Thoracic aorta (tissue), 2 donors: Measurements from ENCODE around the gene DPH1. TPM values are rescaled to one million over a fixed set of nuclear protein-coding genes. Genes with fewer than 3 reads are reported as not detected.

Source experiments
- ATAC-seq: fragments of 150-250 bp; one replicate; pipeline ENCODE4 v1.8.0; 2017; ENCODE audit warnings: low read depth; ENCODE audit not compliant: insufficient number of reproducible peaks, low FRiP score
- DNase-seq: peaks from one replicate; pipeline ENCODE4 v3.0.0-alpha.2; 2020; ENCODE audit warnings: low spot score
- H3K27ac ChIP-seq, 2 donors: fragments of 200-600 bp; sonication (generic); 1 replicate in 1 of 2; 2 replicates in 1 of 2; pipeline ENCODE4 v1.5.1; 2016; ENCODE audit warnings: mild to moderate bottlenecking in 2 of 2, moderate library complexity in 2 of 2
- H3K27me3 ChIP-seq: fragments of 200-600 bp; sonication (generic); replicated peaks from 2 replicates; pipeline ENCODE4 v1.6.0; 2016; ENCODE audit warnings: mild to moderate bottlenecking; ENCODE audit not compliant: insufficient read depth
- H3K36me3 ChIP-seq: fragments of 200-600 bp; sonication (generic); one replicate; pipeline ENCODE4 v1.5.1; 2016
- H3K4me1 ChIP-seq, 2 donors: fragments of 200-600 bp; sonication (generic); 1 replicate in 1 of 2; 2 replicates in 1 of 2; pipeline versions ENCODE4 v1.5.1 to v1.6.0; 2016; ENCODE audit warnings: low read depth in 2 of 2, mild to moderate bottlenecking in 1 of 2; ENCODE audit not compliant: control insufficient read depth in 1 of 2
- H3K4me3 ChIP-seq: fragments of 200-600 bp; sonication (generic); 2 replicates; pipeline ENCODE4 v1.5.1; 2016; ENCODE audit warnings: mild to moderate bottlenecking
- H3K9me3 ChIP-seq: fragments of 200-600 bp; sonication (generic); 2 replicates; pipeline ENCODE4 v1.5.1; 2016
- total RNA-seq, 2 donors: library from RNA; depleted of rRNA; stranded (reverse); fragments of >200 nt; gene quantifications; one replicate each; pipeline versions ENCODE4 v1.1.0 to v1.2.3, GENCODE V29; 2016
- TF ChIP-seq, protein P1 (sequence below): fragments of 200-600 bp; sonication (generic); IDR thresholded peaks from one replicate; pipeline ENCODE4 v1.5.1; 2019; ENCODE audit warnings: antibody characterized with exemption

DPH1 gene
- total RNA-seq, 2 donors from 2014 or later, result 46.0 to 61.1 TPM

DNA sequence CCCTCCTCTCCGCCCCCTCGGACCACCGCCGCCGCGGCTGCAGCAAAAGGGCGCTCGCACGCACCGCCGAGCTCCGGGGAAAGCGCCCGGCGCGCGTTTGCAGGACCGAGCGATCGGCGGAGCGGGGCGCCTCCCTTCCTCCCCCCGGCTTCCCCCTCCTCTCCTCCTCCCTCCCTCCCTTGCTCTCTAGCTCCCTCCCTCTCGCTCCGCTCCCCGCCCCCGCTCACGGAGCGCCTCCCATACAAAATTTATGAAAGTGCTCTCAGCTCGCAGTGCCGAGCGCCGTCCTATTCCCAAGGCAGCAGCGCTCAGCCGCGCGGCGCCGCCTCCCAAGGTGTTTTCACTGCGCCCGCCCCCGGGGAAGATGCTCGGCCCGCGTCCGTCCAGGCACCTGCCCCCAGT is 4.7 kb upstream of the DPH1 start, which contains the start of gene RTN4RL1:
Gene RTN4RL1, minus strand, starts transcription at position 115 of the 402 bp plus-strand sequence. CDS start 469 bp downstream, outside the sequence.
- H3K27ac ChIP-seq, result no peak within 1 kb of the TSS
- no peaks in the 10 kb centered on the region for H3K27me3 ChIP-seq

DNA sequence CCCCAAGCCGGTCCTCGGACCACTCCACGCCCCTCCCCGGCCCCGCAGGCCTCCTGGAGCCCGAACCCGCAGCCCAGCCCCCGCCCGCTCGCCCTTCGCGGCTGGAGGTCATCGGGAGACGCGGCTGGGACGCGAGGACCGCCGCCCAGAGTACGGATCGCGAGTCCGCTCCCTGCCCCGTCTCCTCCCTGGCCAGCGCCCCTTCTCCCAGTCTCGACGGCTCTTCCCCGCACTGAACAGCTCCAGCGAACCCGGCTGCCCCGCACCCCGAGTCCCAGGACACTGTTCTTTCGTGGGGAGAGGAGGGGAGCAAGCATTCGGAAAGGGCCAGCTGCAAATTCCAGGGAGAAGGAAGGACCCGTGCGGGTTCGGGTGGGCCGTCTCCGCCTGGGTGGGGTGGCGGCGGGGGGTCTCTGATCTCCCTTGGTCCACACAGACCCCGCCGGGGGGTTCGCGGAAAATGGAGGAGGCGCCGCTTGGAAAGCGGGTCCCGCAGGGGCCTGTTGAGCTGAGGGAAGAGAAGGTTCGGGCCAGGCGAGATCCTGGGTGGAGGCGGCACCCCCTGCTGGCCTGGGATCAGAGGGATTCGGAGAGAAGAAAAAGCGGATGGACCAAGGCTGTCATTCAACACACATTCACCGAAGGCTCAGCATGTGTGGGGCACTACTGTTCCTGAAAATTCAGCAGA is 4.2 kb upstream of the DPH1 start:
- Histone ChIP-seq H3K27me3 (no peaks in the 10 kb centered on the region), H3K9me3 (no peaks in the 10 kb centered on the region), H3K27ac (no peak overlapping the region), H3K4me1 (peaks cover 4 to 48% of the 10 kb centered on the region in 2 donors), H3K36me3 (no peaks in the 10 kb centered on the region), H3K4me3 (peak overlapping the region; percentile 77)
- TF ChIP-seq, protein P1, sequence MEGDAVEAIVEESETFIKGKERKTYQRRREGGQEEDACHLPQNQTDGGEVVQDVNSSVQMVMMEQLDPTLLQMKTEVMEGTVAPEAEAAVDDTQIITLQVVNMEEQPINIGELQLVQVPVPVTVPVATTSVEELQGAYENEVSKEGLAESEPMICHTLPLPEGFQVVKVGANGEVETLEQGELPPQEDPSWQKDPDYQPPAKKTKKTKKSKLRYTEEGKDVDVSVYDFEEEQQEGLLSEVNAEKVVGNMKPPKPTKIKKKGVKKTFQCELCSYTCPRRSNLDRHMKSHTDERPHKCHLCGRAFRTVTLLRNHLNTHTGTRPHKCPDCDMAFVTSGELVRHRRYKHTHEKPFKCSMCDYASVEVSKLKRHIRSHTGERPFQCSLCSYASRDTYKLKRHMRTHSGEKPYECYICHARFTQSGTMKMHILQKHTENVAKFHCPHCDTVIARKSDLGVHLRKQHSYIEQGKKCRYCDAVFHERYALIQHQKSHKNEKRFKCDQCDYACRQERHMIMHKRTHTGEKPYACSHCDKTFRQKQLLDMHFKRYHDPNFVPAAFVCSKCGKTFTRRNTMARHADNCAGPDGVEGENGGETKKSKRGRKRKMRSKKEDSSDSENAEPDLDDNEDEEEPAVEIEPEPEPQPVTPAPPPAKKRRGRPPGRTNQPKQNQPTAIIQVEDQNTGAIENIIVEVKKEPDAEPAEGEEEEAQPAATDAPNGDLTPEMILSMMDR, result peak; percentile 60
- ATAC-seq, result no peak
- no peak for DNase-seq

More for the DNA sequence above, 4.7 kb upstream of the DPH1 start, which contains the start of gene RTN4RL1:
- ATAC-seq (no peak), DNase-seq (no peak)
- Histone ChIP-seq H3K4me3 (peak within 1 kb of the TSS; percentile 77), H3K4me1 (peaks cover 3 to 46% of the 10 kb centered on the region in 2 donors), H3K36me3 (no peaks in the 10 kb centered on the region), H3K9me3 (no peaks in the 10 kb centered on the region)
- TF ChIP-seq, protein P1, result no peak

DNA sequence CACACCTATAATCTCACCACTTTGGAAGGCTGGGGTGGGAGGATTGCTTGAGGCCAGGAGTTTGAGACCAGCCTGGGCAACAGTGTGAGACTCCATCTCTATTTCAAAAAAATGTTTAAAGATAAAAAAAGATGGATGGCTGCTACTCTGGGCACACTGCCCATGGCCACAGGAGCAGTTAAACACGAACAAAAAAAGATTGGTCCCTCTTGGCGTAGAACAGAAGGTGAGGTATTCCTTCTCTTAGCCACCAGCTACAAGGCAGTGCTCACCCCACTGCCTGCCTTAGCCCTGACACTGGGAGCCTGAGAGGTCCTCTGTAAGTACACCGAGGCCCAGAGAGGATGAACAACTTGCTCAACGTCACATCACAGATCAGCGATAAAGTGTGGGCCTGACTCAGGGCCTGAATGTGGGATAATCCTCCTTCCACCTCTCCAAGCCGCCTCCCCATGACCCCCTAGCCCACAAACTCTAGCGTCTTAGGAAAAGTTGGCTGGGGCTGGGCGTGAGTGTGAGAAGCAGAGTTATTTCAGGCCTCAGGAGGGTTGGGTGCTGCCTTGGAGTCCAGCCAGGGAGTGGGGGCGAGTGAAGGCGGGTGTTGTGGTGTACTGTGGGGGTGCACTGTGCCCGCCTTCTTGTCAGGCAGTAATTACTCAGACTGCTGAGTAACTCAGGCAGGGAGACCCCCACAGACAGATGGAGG is 2.3 kb upstream of the DPH1 start:
- Histone ChIP-seq H3K4me1 (peaks cover 8 to 61% of the 10 kb centered on the region in 2 donors), H3K4me3 (no peak overlapping the region), H3K27me3 (no peaks in the 10 kb centered on the region), H3K36me3 (no peaks in the 10 kb centered on the region), H3K9me3 (no peaks in the 10 kb centered on the region), H3K27ac (no peak overlapping the region)
- DNase-seq, result no peak
- TF ChIP-seq, protein P1, result no peak
- no peak for ATAC-seq

- ATAC-seq, result no peak
- H3K4me1 ChIP-seq, result peaks cover 6 to 61% of the 10 kb centered on the region in 2 donors
- no peak overlapping the region for H3K27ac ChIP-seq
- TF ChIP-seq, protein P1, result no peak
- H3K4me3 ChIP-seq, result no peak overlapping the region
- H3K9me3 ChIP-seq, result no peaks in the 10 kb centered on the region
- H3K27me3 ChIP-seq, result no peaks in the 10 kb centered on the region
- H3K36me3 ChIP-seq, result no peaks in the 10 kb centered on the region
- no peak for DNase-seq
These were observed 1.7 kb upstream of the DPH1 start for GRCh38 chr17:2028234-2028614.

DNA sequence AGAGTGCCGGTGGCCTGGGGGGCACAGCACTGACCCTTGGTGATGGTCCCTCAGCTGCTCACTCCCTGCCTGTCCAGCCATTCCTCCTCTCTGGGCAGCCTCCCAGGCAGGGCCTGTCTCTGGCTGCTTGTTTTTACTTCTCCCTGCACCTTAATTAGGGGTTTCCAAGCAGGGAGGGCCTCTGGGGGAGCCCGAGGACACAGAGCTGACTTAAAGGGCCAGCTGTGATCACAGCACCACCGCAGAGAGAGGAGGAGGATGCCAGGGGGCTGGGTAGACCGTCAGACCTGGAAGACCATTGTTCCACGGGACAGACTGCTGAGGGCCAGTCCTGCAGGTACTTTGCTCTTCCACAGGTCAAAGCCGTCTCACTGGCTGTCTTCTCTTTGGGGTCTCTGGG is 1.2 kb upstream of the DPH1 start:
- H3K27me3 ChIP-seq, result no peaks in the 10 kb centered on the region
- H3K9me3 ChIP-seq, result no peaks in the 10 kb centered on the region
- TF ChIP-seq, protein P1, result no peak
- H3K4me3 ChIP-seq, result no peak overlapping the region
- no peak for ATAC-seq
- H3K4me1 ChIP-seq, result peaks cover 4 to 59% of the 10 kb centered on the region in 2 donors
- no peak for DNase-seq
- no peak overlapping the region for H3K27ac ChIP-seq
- H3K36me3 ChIP-seq, result peaks cover 1% of the 10 kb centered on the region
